MM.1S (cell line): ENCODE data around the gene CRYBB2.
"Not testable (repeated sequence)": the region's sequence is repeated elsewhere in the genome, so short reads cannot be mapped to it uniquely, and the experiment has no call there.

ENCODE experiments used
- CTCF ChIP-seq: fragments of 300-600 bp; sonication (generic); IDR thresholded peaks from 2 replicates; pipeline ENCODE4 v1.5.1; 2016; ENCODE audit warnings: antibody characterized with exemption, low read length, mixed read lengths
- EZH2 ChIP-seq: fragments of 300-600 bp; sonication (generic); optimal IDR thresholded peaks from 2 replicates; pipeline ENCODE3; 2017; ENCODE audit warnings: low read depth, mild to moderate bottlenecking, antibody characterized with exemption, low read length, mixed read lengths
- EZH2phosphoT487 ChIP-seq: fragments of 300-600 bp; sonication (generic); IDR thresholded peaks from 2 replicates; pipeline ENCODE4 v1.6.1; 2018; ENCODE audit warnings: antibody characterized with exemption, low read length

GRCh38 chr22:25178348-25178747 lies 41.1 kb upstream of the CRYBB2 start:
- not testable (repeated sequence) for TF ChIP-seq CTCF, EZH2, EZH2phosphoT487
